Psoas muscle (tissue), 8 donors: ENCODE results near the gene PLA2G6. TPM values are rescaled to one million over a fixed set of nuclear protein-coding genes. Genes with fewer than 3 reads are reported as not detected.

ENCODE experiments used
- ATAC-seq, 4 donors: fragments of 200-7000 bp; cut with Tn5 transposase; one replicate each; pipeline ENCODE4 v1.9.1; 2020; ENCODE audit warnings: moderate library complexity in 3 of 4, mild to moderate bottlenecking in 2 of 4
- DNase-seq, 2 donors: peaks; one replicate each; pipeline ENCODE4 v3.0.0-alpha.2; 2020
- H3K27ac ChIP-seq: fragments of 200-600 bp; one replicate; pipeline ENCODE4 v1.8.0; 2022
- H3K27me3 ChIP-seq, 3 donors: fragments of 200-600 bp in 1 of 3; one replicate each; pipeline versions ENCODE4 v1.6.1 to v1.8.0; 2013 to 2022; ENCODE audit warnings: low read length in 2 of 3, mild to moderate bottlenecking in 2 of 3, moderate library complexity in 1 of 3; ENCODE audit not compliant: insufficient read depth in 3 of 3
- H3K36me3 ChIP-seq, 2 donors: fragments of 200-600 bp in 1 of 2; one replicate each; pipeline versions ENCODE4 v1.6.1 to v1.8.0; 2013 to 2022; ENCODE audit warnings: low read depth in 1 of 2, mild to moderate bottlenecking in 1 of 2, moderate library complexity in 1 of 2; ENCODE audit not compliant: insufficient read depth in 1 of 2
- H3K4me1 ChIP-seq: fragments of 200-600 bp; one replicate; pipeline ENCODE4 v1.8.0; 2022
- H3K4me3 ChIP-seq: fragments of 200-600 bp; one replicate; pipeline ENCODE4 v1.8.0; 2022; ENCODE audit warnings: mild to moderate bottlenecking
- H3K9me3 ChIP-seq: fragments of 200-600 bp; one replicate; pipeline ENCODE4 v1.8.0; 2022
- WGBS, 3 donors: extraction: QIAGEN DNeasy Blood & Tissue Kit; methylation state at CpG; one replicate each; pipeline versions ENCODE4 v1.1.6 to v1.1.7; 2013; 5-methylcytosine and 5-hydroxymethylcytosine counted together
- intact Hi-C, 2 donors: fragments of 100-400 bp; cut with DNase I; formaldehyde crosslinking; loops; one replicate each; pipeline versions ENCODE4 v1.11.0 to v1.14.2; 2022
- polyA plus RNA-seq, 3 donors: library from polyadenylated mRNA; stranded (reverse); fragments of 200-250 nt; gene quantifications; one replicate each; pipeline ENCODE4 v1.2.3, GENCODE V29; 2013
- total RNA-seq, 4 donors: library from RNA; stranded (reverse); fragmentation: NEBNext Ultra II Directional in 2 of 4; extraction: Animal tissue kit (Norgen Biotek cat#: 25700) in 2 of 4; gene quantifications; one replicate each; pipeline versions ENCODE4 v1.2.1 to v1.2.4, GENCODE V29; 2021 to 2023
- TF ChIP-seq, protein P1 (sequence below): fragments of 200-600 bp; IDR thresholded peaks from one replicate; pipeline ENCODE4 v1.8.0; 2022; ENCODE audit warnings: antibody characterized with exemption
- donor health status: healthy with polysubstance abuse.
- donor health status: DM: no; HTN: no; CAD: no; lungs with moderate emphysema.
- donor health status: Bipolar disorder and iron deficiency.
- donor health status: healthy.
- donor health status: DM: yes; HTN: yes; CAD: no.
- donor health status: DM: no; HTN: no; CAD: no.
- donor health status: DM: no; HTN: no; CAD: no.
- donor health status: DM: yes; HTN: yes; CAD: no.

Gene PLA2G6
- total and polyA plus RNA-seq, 7 donors: 4.5 to 17.4 (median 8.5) TPM

DNA sequence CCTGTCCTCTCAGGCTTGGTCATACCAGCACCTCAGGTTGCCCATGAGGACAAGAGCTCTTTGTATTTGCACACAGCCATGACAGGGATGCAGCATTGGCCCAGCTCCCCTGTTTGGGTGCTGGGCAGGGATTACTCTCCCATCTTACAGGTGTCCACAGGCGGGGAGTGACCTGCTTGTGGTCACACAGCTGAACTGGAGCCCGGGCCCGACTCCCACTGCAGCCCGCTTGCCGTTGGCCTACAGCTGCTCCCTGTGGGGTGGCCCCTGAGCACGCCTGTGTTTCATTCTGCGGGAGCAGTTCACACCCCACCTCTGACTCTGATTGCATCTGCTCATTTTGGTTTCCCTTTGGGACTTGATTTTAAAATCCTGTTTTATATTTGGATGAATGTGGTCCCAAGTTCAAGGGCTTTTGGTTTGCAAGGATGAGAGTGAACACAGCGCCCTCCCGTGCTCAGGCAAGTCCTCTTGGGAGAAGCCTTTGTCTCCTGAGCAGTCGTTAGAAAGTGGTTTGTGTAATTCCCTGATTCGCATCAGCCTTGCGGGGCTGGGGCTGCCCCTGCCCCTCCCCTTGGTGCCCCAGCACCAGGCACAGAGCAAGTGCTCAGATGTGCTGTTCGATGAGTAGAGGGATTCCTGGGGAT is 115.1 kb downstream of the PLA2G6 start:
- Histone ChIP-seq H3K27ac (peak overlapping the region; percentile 95), H3K4me1 (peaks cover 55% of the 10 kb centered on the region), H3K9me3 (no peaks in the 10 kb centered on the region), H3K27me3 (no peaks in the 10 kb centered on the region), H3K36me3 (peaks cover 0 to 30% of the 10 kb centered on the region in 2 donors), H3K4me3 (no peak overlapping the region)
- ATAC-seq (no peak), DNase-seq (peak in 1 of 2 donors; percentile 46)
- TF ChIP-seq, protein P1, sequence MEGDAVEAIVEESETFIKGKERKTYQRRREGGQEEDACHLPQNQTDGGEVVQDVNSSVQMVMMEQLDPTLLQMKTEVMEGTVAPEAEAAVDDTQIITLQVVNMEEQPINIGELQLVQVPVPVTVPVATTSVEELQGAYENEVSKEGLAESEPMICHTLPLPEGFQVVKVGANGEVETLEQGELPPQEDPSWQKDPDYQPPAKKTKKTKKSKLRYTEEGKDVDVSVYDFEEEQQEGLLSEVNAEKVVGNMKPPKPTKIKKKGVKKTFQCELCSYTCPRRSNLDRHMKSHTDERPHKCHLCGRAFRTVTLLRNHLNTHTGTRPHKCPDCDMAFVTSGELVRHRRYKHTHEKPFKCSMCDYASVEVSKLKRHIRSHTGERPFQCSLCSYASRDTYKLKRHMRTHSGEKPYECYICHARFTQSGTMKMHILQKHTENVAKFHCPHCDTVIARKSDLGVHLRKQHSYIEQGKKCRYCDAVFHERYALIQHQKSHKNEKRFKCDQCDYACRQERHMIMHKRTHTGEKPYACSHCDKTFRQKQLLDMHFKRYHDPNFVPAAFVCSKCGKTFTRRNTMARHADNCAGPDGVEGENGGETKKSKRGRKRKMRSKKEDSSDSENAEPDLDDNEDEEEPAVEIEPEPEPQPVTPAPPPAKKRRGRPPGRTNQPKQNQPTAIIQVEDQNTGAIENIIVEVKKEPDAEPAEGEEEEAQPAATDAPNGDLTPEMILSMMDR: no peak
- intact Hi-C loops: loop anchor here in 1 of 2 donors (10.0 kb wide), 1 partner anchor 288 kb away; no protein-coding TSS in a partner anchor
- WGBS, 3 donors: 68 to 69% (median 68%) methylated on average over 13 of the region's 13 CpGs

DNA sequence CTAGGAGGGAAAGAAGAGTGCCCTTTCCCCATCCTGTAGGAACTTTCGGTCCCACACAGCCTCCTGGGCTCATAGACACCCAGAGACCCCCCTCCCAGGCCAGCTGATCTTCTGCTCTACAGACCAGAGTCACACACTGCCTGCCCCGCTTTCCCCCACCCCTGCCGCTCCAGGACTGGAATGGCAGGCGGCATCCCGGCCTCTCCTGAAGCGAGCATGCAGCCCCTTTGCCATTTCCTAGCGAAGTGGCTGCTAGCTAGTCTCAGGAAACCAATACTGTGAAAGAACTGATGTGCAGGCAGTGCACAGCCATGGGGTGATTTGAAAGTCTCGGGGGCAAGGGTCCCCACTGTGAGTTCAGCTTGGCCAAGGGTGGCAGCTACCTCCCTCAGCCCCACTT is 116.1 kb downstream of the PLA2G6 start:
- Histone ChIP-seq H3K9me3 (no peaks in the 10 kb centered on the region), H3K27ac (peak overlapping the region; percentile 95), H3K36me3 (peaks cover 0 to 29% of the 10 kb centered on the region in 2 donors), H3K4me3 (no peak overlapping the region), H3K27me3 (no peaks in the 10 kb centered on the region), H3K4me1 (peaks cover 50% of the 10 kb centered on the region)
- DNase-seq: no peak
- WGBS, 3 donors: 94 to 98% (median 97%) methylated on average over 8 of the region's 8 CpGs
- intact Hi-C loops: loop anchor here in 1 of 2 donors (10.0 kb wide), 1 partner anchor 289 kb away; no protein-coding TSS in a partner anchor
- TF ChIP-seq, protein P1: no peak
- ATAC-seq: no peak

DNA sequence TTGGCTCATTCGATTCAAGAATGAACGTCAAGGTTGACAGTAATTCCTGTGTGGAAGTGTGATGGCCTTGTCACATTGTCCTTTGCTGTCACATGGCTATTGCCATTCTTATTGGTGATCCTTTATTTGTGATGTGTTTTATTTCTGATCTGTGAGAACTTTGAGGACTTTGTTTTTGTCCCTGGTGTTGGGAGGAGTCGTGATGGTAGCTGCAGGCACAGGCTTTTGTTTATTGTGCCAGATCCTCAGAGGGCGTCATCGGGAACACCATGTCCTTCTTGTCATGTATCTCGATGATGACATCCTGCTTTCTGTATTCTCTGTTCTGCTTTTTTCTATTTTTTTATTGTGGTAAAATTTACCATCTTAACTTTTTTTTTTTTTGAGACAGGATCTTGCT is 118.8 kb downstream of the PLA2G6 start:
- WGBS, 3 donors: 37 to 55% (median 37%) methylated on average over 6 of the region's 6 CpGs
- Histone ChIP-seq H3K4me3 (no peak overlapping the region), H3K9me3 (no peaks in the 10 kb centered on the region), H3K4me1 (peaks cover 26% of the 10 kb centered on the region), H3K27me3 (no peaks in the 10 kb centered on the region), H3K27ac (peak overlapping the region; percentile 30), H3K36me3 (peaks cover 0 to 41% of the 10 kb centered on the region in 2 donors)
- TF ChIP-seq, protein P1: no peak
- ATAC-seq (peak in 3 of 4 donors; percentile 46 to 81 (median 76)), DNase-seq (peak in 1 of 2 donors; percentile 70)
- intact Hi-C loops: loop anchor here in 1 of 2 donors (10.0 kb wide), 1 partner anchor 292 kb away; no protein-coding TSS in a partner anchor

Other genes starting within 250 kb of the PLA2G6 start
- under 1 TPM; 0.17 to 0.43 (median 0.20) TPM for gene C22orf23, start 228.2 kb downstream of the PLA2G6 start, total RNA-seq
- gene C22orf23, start 228.2 kb downstream of the PLA2G6 start, polyA plus RNA-seq: 1 to 10 TPM in 1 of 3 donors, under 1 TPM in 2; 0.36 to 1.2 (median 0.72) TPM
- 10 to 100 TPM; 69.2 to 95.9 (median 88.4) TPM for gene POLR2F, start 228.1 kb downstream of the PLA2G6 start, total RNA-seq
- 100 to 1,000 TPM; 215 to 280 (median 238) TPM for gene POLR2F, start 228.1 kb downstream of the PLA2G6 start, polyA plus RNA-seq
- under 1 TPM in 2 of 4 donors, not detected in 2; 0.25 to 0.36 TPM for gene SOX10, start 197.3 kb downstream of the PLA2G6 start, total RNA-seq
- under 1 TPM; 0.10 to 0.18 (median 0.18) TPM for gene SOX10, start 197.3 kb downstream of the PLA2G6 start, polyA plus RNA-seq
- 10 to 100 TPM; 11.9 to 31.5 (median 17.8) TPM for gene PICK1, start 124.4 kb downstream of the PLA2G6 start, total RNA-seq
- gene PICK1, start 124.4 kb downstream of the PLA2G6 start, polyA plus RNA-seq: 10 to 100 TPM; 15.2 to 19.6 (median 18.9) TPM
- gene SLC16A8, start 97.6 kb downstream of the PLA2G6 start, total RNA-seq: under 1 TPM in 1 of 4 donors, not detected in 3; 0.23 TPM
- 1 to 10 TPM in 1 of 3 donors, under 1 TPM in 2; 0.25 to 1.0 (median 0.33) TPM for gene SLC16A8, start 97.6 kb downstream of the PLA2G6 start, polyA plus RNA-seq
- under 1 TPM in 3 of 4 donors, not detected in 1; 0.26 to 0.71 (median 0.56) TPM for gene BAIAP2L2, start 71.1 kb downstream of the PLA2G6 start, total RNA-seq
- gene BAIAP2L2, start 71.1 kb downstream of the PLA2G6 start, polyA plus RNA-seq: 1 to 10 TPM in 1 of 3 donors, under 1 TPM in 2; 0.23 to 5.1 (median 0.55) TPM
- gene MAFF, start 20.2 kb upstream of the PLA2G6 start, total RNA-seq: 10 to 100 TPM in 3 of 4 donors, 1 to 10 TPM in 1; 5.7 to 63.8 (median 39.5) TPM
- 100 to 1,000 TPM in 1 of 3 donors, 10 to 100 TPM in 2; 23.6 to 118 (median 26.9) TPM for gene MAFF, start 20.2 kb upstream of the PLA2G6 start, polyA plus RNA-seq
- 10 to 100 TPM; 23.2 to 40.3 (median 30.3) TPM for gene TMEM184B, start 91.2 kb upstream of the PLA2G6 start, total RNA-seq
- 10 to 100 TPM; 13.6 to 28.2 (median 24.8) TPM for gene TMEM184B, start 91.2 kb upstream of the PLA2G6 start, polyA plus RNA-seq
- 10 to 100 TPM; 41.4 to 61.8 (median 49.0) TPM for gene CSNK1E, start 135.6 kb upstream of the PLA2G6 start, total RNA-seq
- 100 to 1,000 TPM in 1 of 3 donors, 10 to 100 TPM in 2; 33.4 to 193 (median 63.6) TPM for gene CSNK1E, start 135.6 kb upstream of the PLA2G6 start, polyA plus RNA-seq